SK-N-SH (cell line): ENCODE data around the gene HIPK2.

Experiments used
- EP300 ChIP-seq, 2 experiments: IDR thresholded peaks; 2 replicates each; pipeline versions ENCODE4 v1.4.0 to v1.6.1; 2012; ENCODE audit warnings: borderline replicate concordance in 1 of 2, low read depth in 1 of 2, low read length in 1 of 2
- EZH2phosphoT487 ChIP-seq: fragments of 200-600 bp; sonication (generic); IDR thresholded peaks from 2 replicates; pipeline ENCODE4 v1.6.1; 2017; ENCODE audit warnings: low read depth, mixed run types, mild to moderate bottlenecking, antibody characterized with exemption, moderate library complexity, borderline replicate concordance
- GATA2 ChIP-seq: sonication (generic); formaldehyde crosslinking; IDR thresholded peaks from 2 replicates; pipeline ENCODE4 v1.5.0; 2020; ENCODE audit warnings: mild to moderate bottlenecking, missing genetic modification reagents
- MXI1 ChIP-seq: IDR thresholded peaks from 2 replicates; pipeline ENCODE4 v1.6.1; 2012; ENCODE audit warnings: mild to moderate bottlenecking, low read depth, low read length, improper control_type of control experiment
- NRF1 ChIP-seq: IDR thresholded peaks from 2 replicates; pipeline ENCODE4 v1.6.1; 2012; ENCODE audit warnings: low read depth, mild to moderate bottlenecking, low read length
- POLR2AphosphoS5 ChIP-seq: IDR thresholded peaks from 2 replicates; pipeline ENCODE4 v1.6.1; 2012; ENCODE audit warnings: low read depth, low read length
- RFX5 ChIP-seq: IDR thresholded peaks from 2 replicates; pipeline ENCODE4 v1.6.1; 2012; ENCODE audit warnings: mild to moderate bottlenecking, improper control_type of control experiment, low read length
- SMC3 ChIP-seq: IDR thresholded peaks from 2 replicates; pipeline ENCODE4 v1.6.1; 2012; ENCODE audit warnings: low read depth, low read length, improper control_type of control experiment
- TAF1 ChIP-seq: IDR thresholded peaks from 2 replicates; pipeline ENCODE4 v1.6.1; 2012; ENCODE audit warnings: low read depth, mild to moderate bottlenecking, low read length, moderate library complexity, borderline replicate concordance
- USF2 ChIP-seq: fragments of 150-350 bp; IDR thresholded peaks from 2 replicates; pipeline ENCODE4 v1.6.1; 2017; ENCODE audit warnings: antibody characterized with exemption, low read length, low read depth, borderline replicate concordance
- ZBTB33 ChIP-seq: IDR thresholded peaks from 2 replicates; pipeline ENCODE4 v1.4.0; 2012; ENCODE audit warnings: low read depth, borderline replicate concordance
- TF ChIP-seq, protein P1 (sequence below): fragments of 200-600 bp; sonication (generic); IDR thresholded peaks from 2 replicates; pipeline ENCODE4 v1.6.1; 2017; ENCODE audit warnings: antibody characterized with exemption, mild to moderate bottlenecking, moderate library complexity
- TF ChIP-seq, protein P2 (sequence below): IDR thresholded peaks from 2 replicates; pipeline ENCODE4; 2012

GRCh38 chr7:139571190-139571589, 206.6 kb downstream of the HIPK2 start:
- no peak for TF ChIP-seq TAF1
- no peak for TF ChIP-seq ZBTB33
- TF ChIP-seq EZH2phosphoT487 = no peak
- no peak for TF ChIP-seq GATA2 (CRISPR knock-in tag)
- TF ChIP-seq, protein P1, sequence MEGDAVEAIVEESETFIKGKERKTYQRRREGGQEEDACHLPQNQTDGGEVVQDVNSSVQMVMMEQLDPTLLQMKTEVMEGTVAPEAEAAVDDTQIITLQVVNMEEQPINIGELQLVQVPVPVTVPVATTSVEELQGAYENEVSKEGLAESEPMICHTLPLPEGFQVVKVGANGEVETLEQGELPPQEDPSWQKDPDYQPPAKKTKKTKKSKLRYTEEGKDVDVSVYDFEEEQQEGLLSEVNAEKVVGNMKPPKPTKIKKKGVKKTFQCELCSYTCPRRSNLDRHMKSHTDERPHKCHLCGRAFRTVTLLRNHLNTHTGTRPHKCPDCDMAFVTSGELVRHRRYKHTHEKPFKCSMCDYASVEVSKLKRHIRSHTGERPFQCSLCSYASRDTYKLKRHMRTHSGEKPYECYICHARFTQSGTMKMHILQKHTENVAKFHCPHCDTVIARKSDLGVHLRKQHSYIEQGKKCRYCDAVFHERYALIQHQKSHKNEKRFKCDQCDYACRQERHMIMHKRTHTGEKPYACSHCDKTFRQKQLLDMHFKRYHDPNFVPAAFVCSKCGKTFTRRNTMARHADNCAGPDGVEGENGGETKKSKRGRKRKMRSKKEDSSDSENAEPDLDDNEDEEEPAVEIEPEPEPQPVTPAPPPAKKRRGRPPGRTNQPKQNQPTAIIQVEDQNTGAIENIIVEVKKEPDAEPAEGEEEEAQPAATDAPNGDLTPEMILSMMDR = no peak
- no peak for TF ChIP-seq EP300 (IDR thresholded peaks at IDR 0.05; ENCODE audit: borderline replicate concordance in 1 of 2, low read depth in 1 of 2, low read length in 1 of 2)
- no peak for TF ChIP-seq NRF1
- no peak for TF ChIP-seq USF2
- TF ChIP-seq, protein P2, sequence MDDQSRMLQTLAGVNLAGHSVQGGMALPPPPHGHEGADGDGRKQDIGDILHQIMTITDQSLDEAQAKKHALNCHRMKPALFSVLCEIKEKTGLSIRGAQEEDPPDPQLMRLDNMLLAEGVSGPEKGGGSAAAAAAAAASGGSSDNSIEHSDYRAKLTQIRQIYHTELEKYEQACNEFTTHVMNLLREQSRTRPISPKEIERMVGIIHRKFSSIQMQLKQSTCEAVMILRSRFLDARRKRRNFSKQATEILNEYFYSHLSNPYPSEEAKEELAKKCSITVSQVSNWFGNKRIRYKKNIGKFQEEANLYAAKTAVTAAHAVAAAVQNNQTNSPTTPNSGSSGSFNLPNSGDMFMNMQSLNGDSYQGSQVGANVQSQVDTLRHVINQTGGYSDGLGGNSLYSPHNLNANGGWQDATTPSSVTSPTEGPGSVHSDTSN = no peak
- TF ChIP-seq POLR2AphosphoS5 = no peak
- no peak for TF ChIP-seq RFX5
- TF ChIP-seq SMC3 = no peak
- TF ChIP-seq MXI1 = no peak
